Activated CD8-positive, alpha-beta memory T cell treated with anti-CD3 and anti-CD28 coated beads, Interleukin-2, amount 50 U/mL, for 24 hours (primary cell): ENCODE measurements around the gene TTC39C.
"Not testable (repeated sequence)": the region's sequence is repeated elsewhere in the genome, so short reads cannot be mapped to it uniquely, and the experiment has no call there.

ENCODE experiments used
- DNase-seq: peaks from one replicate; pipeline ENCODE4 v3.0.0-alpha.2; 2020; ENCODE audit errors: extremely low read depth

Gene TTC39C

DNA sequence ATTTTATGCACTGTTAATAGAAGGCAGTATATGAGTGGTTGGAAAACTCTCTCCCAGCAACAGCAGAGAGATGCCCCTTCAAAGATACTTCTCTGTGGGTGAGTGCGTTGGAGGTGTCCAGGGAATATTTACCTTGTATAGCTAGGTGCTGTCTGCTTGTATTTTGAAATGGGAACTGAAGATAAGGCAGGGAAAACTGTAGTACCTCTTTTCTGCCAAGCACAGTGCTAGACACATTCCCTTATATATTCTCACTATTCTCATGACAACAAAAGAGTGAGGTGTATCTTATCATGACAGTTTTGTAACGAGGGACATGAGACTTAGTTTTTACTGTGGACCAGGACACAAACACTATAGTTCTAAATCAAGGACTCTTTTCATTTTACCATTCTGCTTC is 2.1 kb downstream of the TTC39C start:
- DNase-seq = no peak

- DNase-seq = no peak
Observed at GRCh38 chr18:24018299-24018886, 3.8 kb downstream of the TTC39C start.

DNA sequence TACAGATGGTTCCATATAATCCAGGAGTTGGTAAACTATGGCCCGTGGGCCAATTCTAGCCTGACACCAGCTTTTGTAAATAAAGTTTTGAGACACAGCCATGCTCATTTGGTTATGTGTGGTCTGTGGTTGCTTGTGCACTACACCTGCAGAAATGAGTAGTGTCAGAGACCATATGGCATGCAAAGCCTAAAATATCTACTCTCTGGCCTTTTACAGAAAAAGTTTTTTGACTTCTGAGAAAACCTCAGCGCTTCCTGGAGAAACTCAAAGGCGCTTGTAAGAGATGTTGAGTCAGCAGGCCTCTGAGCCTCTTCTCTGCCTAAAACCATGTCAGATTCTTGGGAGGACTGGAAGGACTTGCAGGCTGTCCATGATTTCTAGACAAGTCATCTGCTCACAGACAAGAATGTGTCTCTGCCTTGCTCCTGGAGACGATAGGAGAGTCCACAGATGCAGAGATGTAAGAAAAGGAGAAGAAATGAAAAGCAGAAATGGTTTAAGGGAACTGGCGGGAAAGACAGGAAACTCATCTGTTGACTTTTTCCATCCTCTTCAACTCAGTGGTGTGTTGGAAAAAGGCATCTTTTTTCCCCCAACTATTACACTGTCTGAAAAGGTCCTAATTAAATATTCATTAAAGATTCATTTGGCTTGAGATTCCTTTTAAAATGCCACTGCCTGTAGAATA is 5.2 kb downstream of the TTC39C start:
- peak; percentile 18 for DNase-seq

GRCh38 chr18:24021505-24021904 is 7.0 kb downstream of the TTC39C start:
- DNase-seq = no peak

DNA sequence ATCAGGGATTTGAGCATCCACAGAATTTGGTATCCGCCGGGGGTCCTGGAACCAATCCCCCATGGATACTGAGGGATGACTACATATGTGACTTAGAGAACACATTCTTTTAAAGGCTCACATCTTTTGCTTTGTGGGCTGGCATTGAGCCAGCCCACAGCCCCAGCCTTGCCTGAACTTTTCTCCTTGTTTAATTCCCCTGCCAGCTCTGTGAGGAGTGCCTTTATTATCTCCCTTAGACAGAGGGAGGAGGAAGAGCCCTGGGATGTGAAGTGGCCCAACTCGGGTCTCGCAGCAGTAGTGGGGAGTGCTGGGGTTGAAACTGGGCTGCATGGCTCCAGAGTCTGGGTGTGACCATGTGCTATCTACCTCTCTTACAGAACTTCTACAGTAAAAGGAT is 7.6 kb downstream of the TTC39C start:
- no peak for DNase-seq

DNA sequence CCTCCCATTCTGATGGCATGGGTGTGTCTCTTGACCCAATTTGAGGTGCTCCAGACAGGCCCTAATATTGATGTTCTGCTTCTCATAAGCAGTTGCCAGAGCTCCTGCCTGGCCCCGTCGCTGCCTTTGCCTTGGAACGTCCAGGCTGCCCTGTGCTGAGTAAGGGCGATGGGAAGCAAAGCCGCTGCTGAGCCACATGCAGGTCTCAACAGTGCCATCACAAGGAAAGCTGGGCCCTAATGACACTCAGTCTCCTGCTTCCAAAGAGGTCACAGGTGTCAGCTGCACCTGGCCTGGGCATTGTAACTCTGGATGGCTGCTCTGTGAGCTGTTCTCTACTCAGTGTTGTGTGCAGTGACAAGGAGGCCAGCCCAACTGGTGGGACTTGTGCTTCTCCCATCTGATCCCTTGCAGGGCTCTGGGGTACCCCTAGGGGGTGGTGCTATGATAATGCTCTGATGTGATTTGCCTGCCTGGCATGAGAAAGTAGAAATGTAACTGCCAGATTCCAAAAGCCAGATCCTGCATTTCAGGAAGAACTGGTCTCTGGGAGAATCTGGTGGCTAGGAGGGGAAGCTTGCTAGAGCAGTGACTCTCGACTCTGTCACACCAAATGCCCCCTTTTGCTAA is 8.7 kb downstream of the TTC39C start:
- DNase-seq = no peak

DNA sequence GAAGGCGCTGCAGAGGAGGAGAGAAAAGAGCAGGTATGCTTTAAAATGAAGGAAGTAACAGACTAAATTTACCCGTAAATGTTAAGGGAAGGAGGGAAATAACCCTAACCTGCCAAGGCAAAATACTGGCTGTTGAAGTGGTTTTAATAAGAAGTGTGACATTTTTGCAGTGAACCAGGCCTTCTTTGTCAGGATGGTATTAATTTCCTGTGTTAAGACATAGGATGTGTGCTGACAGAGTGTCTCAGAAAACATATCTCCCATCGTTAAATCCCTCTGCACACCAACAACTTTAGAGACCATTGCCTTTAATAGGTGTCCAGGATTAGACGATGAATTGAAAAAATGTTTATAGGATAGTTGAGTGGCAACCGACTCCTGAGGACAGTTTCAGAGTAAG is 9.9 kb downstream of the TTC39C start:
- DNase-seq = no peak

DNA sequence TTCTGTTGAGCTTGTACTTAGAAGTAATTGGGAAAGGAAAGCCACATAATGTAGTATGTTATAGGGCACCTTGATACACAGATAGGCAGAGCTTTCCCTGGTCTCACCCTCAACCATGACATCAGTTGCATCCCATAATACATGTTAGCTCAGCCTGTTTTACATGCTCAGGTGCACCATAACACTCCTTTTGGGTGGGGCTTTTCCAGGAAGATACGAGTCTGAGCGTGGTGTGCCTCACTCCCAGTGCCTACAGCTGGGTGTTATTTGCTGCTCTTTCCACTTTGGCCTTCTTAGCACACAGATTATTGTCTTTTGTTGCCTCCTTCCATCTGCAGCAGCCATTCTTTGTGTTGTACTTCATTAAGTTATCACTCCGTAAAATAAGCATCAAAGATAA is 11.9 kb downstream of the TTC39C start:
- no peak for DNase-seq

DNA sequence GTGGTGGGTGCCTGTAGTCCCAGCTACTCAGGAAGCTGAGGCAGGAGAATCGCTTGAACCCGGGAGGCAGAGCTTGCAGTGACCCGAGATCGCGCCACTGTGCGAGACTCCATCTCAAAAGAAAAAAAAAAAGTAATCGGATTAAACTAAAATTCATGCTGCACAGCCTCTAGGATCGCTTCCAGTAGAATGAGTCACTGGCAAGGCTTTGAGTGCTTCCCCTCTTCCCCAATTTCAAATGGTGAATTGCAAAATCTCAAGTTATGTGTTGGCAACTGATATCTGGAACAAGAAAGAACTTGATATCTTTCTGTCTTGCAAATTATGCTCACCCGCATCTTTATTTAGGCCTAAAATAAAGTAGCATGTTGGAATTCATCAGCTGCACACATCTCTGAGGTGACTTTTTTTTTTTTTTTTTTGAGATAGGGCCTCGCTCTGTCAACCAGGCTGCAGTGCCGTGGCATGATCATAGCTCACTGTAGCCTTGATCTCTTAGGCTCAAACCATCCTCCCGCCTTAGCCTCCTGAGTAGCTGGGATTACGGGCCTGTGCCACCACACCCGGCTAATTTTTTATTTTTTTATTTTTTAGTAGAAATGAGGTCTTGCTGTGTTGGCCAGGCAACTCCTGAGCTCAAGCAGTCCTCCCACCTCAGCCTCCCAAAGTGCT is 12.7 kb downstream of the TTC39C start:
- DNase-seq = no peak

DNA sequence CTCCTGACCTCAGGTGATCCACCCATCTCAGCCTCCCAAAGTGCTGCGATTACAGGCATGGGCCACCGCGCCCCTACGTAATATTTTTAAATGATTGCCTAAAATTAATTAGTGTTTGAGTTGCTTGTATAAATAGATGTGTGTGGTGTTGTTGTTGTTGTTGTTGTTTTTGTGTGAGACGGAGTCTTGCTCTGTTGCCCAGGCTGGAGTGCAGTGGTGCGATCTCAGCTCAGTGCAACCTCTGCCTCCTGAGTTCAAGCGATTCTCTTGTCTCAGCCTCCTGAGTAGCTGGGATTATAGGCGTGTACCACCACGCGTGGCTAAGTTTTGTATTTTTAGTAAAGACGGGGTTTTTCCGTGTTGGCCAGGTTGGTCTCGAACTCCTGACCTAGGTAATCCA is 14.4 kb downstream of the TTC39C start:
- not testable (repeated sequence) for DNase-seq

GRCh38 chr18:24031318-24031717 is 16.8 kb downstream of the TTC39C start:
- no peak for DNase-seq

GRCh38 chr18:24031916-24032315 is 17.4 kb downstream of the TTC39C start:
- DNase-seq = no peak

DNA sequence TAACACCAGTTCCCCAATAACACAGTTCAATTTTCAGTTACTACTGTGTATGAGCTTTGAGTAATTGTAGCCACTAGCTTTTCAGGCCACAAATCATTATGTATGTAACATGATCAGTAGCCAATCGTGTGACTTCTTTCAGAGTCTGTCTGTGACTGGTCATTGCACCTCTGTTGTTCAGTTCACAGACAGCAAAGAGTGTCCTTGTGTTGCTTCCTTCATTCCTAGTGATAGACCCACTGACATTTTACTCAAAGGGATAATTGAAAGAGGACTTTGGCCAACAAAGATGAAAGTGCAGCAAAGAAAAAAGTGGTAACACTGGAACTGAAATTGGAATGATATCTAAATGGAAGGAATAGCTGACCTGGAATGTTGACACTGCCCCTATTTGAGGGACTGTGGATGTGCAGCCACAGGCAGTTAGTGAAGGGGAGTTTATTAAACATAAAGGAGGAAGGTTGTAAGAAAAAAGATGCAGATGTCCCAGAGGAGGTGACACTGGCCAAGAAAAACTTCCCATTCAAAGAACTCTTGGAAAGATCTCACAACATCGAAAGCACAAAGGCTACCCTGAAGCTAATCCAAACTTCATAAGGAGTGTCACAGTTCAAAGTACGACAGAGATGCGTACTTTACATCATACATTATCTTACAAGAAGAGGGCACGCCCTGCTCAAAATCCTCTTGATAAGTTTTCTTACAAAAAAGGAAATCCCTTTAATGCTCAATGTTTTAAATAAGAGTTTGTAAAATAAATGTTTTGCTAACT is 19.3 kb downstream of the TTC39C start:
- no peak for DNase-seq

GRCh38 chr18:24035316-24035715 is 20.8 kb downstream of the TTC39C start:
- DNase-seq = no peak

- no peak for DNase-seq
Observed at GRCh38 chr18:24039671-24040070, 25.1 kb downstream of the TTC39C start.

DNA sequence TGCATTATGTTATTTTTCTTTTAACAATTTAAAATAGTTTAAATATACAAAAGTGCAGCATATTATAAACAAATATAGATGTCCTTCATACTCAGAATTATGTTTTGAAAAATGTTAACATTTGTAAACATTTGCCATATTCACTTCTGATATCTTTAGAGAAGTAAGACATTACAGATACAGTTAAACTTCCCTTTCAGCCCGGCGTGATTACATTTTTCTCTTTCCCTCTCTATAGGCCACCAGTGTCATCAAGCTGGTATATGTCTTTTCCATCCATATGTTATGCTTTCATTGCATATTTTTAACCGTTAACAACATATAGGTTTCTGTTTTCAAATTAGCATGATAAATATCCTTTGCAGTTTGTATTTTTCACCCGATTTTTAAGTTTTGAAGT is 27.1 kb downstream of the TTC39C start:
- DNase-seq = no peak

GRCh38 chr18:24043403-24043802 is 28.8 kb downstream of the TTC39C start:
- no peak for DNase-seq

GRCh38 chr18:24048261-24048660 is 33.7 kb downstream of the TTC39C start:
- no peak for DNase-seq

DNA sequence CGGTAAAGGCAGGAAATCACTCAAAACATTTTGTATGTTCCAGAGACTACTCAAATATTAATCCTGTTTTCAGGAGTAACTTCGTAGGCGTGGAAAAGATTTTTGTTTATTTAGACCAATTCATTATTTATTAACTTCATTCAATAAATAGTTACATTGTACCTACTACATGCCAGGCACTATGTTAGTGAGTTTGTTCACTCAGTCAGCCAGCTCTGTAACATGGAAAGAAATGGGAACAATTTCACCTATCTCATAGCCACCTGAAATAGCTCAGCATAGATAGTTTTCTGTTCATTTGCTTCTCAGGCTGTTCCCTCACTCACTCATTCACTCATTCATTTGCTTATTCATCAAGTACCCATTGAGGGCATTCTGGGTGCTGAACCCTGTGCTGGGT is 34.6 kb downstream of the TTC39C start:
- DNase-seq = no peak

- DNase-seq = no peak
Observed at GRCh38 chr18:24051031-24051947, 36.7 kb downstream of the TTC39C start.

DNA sequence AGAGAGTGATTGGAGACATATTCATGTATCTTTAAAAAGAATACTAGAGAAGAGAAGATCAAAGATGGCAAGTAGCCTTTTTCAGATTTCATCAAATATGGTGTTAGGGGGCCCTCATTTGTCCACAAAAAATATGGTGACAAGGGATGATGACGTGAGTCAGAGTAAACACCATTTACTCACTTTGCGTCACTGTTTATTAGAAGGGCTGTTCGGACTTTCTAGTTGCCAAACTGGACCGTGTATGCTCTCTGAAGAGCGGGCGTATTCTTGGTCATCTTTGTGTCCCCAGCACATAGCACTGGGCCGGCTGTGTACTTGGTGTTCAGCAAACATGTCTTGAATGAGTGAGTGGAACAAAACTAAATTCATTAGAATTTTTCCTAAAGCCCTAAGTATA is 37.5 kb downstream of the TTC39C start:
- DNase-seq = no peak
